ENCODE data around the gene SLX4IP. TPM values are rescaled to one million over a fixed set of nuclear protein-coding genes. Genes with fewer than 3 reads are reported as not detected.

Gene SLX4IP
- total RNA-seq, 1 donor from 2014 or later = 8.6 TPM

- Mint-ChIP-seq H3K27ac (no peak overlapping the region), H3K27me3 (peaks cover 8% of the 10 kb centered on the region)
- CTCF ChIA-PET = no interaction called here
These were observed 208.4 kb downstream of the SLX4IP start for GRCh38 chr20:10643560-10643873.

GRCh38 chr20:10644458-10645204 is 209.5 kb downstream of the SLX4IP start:
- ATAC-seq (ENCODE audit: low read depth) = no peak
- Mint-ChIP-seq H3K4me1 (no peaks in the 10 kb centered on the region), H3K36me3 (ENCODE audit: low read depth) (no peaks in the 10 kb centered on the region), H3K4me3 (no peak overlapping the region), H3K9me3 (no peaks in the 10 kb centered on the region), H3K27ac (no peak overlapping the region), H3K27me3 (peaks cover 9% of the 10 kb centered on the region)
- CTCF ChIA-PET = no interaction called here
- no peak for TF ChIP-seq CTCF (IDR thresholded peaks at IDR 0.05)
- POLR2A ChIA-PET = no interaction called here
- intact Hi-C loops (cut with micrococcal nuclease) = no loop called here
- DNase-seq = no peak

More at GRCh38 chr20:10643560-10643873, 208.4 kb downstream of the SLX4IP start:
- POLR2A ChIA-PET = no interaction called here
- TF ChIP-seq CTCF (IDR thresholded peaks at IDR 0.05) = no peak
- ATAC-seq (ENCODE audit: low read depth) (no peak), DNase-seq (no peak)
- no peaks in the 10 kb centered on the region for H3K9me3 Mint-ChIP-seq
- H3K4me3 Mint-ChIP-seq = no peak overlapping the region
- H3K4me1 Mint-ChIP-seq = no peaks in the 10 kb centered on the region
- H3K36me3 Mint-ChIP-seq (ENCODE audit: low read depth) = no peaks in the 10 kb centered on the region
- intact Hi-C loops (cut with micrococcal nuclease) = no loop called here

- H3K4me1 Mint-ChIP-seq = no peaks in the 10 kb centered on the region
- peaks cover 9% of the 10 kb centered on the region for H3K27me3 Mint-ChIP-seq
- ATAC-seq (ENCODE audit: low read depth) = no peak
- no peak for DNase-seq
- H3K9me3 Mint-ChIP-seq = no peaks in the 10 kb centered on the region
- H3K4me3 Mint-ChIP-seq = no peak overlapping the region
- ChIA-PET POLR2A (no interaction called here), CTCF (no interaction called here)
- H3K36me3 Mint-ChIP-seq (ENCODE audit: low read depth) = no peaks in the 10 kb centered on the region
- H3K27ac Mint-ChIP-seq = no peak overlapping the region
- intact Hi-C loops (cut with micrococcal nuclease) = no loop called here
- TF ChIP-seq CTCF (IDR thresholded peaks at IDR 0.05) = no peak
These were observed 210.1 kb downstream of the SLX4IP start for GRCh38 chr20:10645205-10645570.

- Mint-ChIP-seq H3K4me1 (no peaks in the 10 kb centered on the region), H3K4me3 (no peak overlapping the region), H3K9me3 (no peaks in the 10 kb centered on the region), H3K27ac (no peak overlapping the region), H3K36me3 (ENCODE audit: low read depth) (no peaks in the 10 kb centered on the region), H3K27me3 (peaks cover 9% of the 10 kb centered on the region)
- no peak for DNase-seq
- ChIA-PET POLR2A (no interaction called here), CTCF (no interaction called here)
- TF ChIP-seq CTCF (IDR thresholded peaks at IDR 0.05) = no peak
- no peak for ATAC-seq (ENCODE audit: low read depth)
- intact Hi-C loops (cut with micrococcal nuclease) = no loop called here
These were observed 210.9 kb downstream of the SLX4IP start for GRCh38 chr20:10646006-10646405.

- Mint-ChIP-seq H3K9me3 (no peaks in the 10 kb centered on the region), H3K27ac (no peak overlapping the region), H3K4me3 (no peak overlapping the region), H3K27me3 (peaks cover 12% of the 10 kb centered on the region), H3K4me1 (no peaks in the 10 kb centered on the region), H3K36me3 (ENCODE audit: low read depth) (no peaks in the 10 kb centered on the region)
- ATAC-seq (ENCODE audit: low read depth) (no peak), DNase-seq (no peak)
- TF ChIP-seq CTCF (IDR thresholded peaks at IDR 0.05) = no peak
- intact Hi-C loops (cut with micrococcal nuclease) = no loop called here
- ChIA-PET CTCF (no interaction called here), POLR2A (no interaction called here)
These were observed 211.8 kb downstream of the SLX4IP start for GRCh38 chr20:10646886-10647420.

All from activated B cell treated with CpG ODN at 0.5 μM for 24 hours (primary cell).